Keratinocyte (primary cell): ENCODE results near the gene TUBGCP6.

Experiments used
- CTCF ChIP-seq, 3 experiments: IDR thresholded peaks in 1 of 3; conservative IDR thresholded peaks in 1 of 3; optimal IDR thresholded peaks in 1 of 3; 2 replicates in 2 of 3; 3 replicates in 1 of 3; pipeline versions ENCODE3 to v1.5.1; 2011; ENCODE audit warnings: low read length in 3 of 3, mild to moderate bottlenecking in 3 of 3, moderate library complexity in 2 of 3, control low read depth in 1 of 3, inconsistent platforms in 1 of 3; ENCODE audit not compliant: insufficient read depth in 2 of 3; ENCODE audit errors: extremely low read depth in 1 of 3
- EZH2 ChIP-seq: IDR thresholded peaks from one replicate; pipeline ENCODE4 v1.6.1; 2012; ENCODE audit warnings: inconsistent platforms, mild to moderate bottlenecking, low read length, moderate library complexity

- TF ChIP-seq CTCF (optimal IDR thresholded peaks at IDR 0.05 in 1 of 3, IDR thresholded peaks at IDR 0.05 in 1 of 3, conservative IDR thresholded peaks at IDR 0.05 in 1 of 3; ENCODE audit: extremely low read depth in 1 of 3, insufficient read depth in 2 of 3, low read length in 3 of 3) (no peak), EZH2 (no peak)
These were observed 60.6 kb downstream of the TUBGCP6 start for GRCh38 chr22:50184004-50184901.
